ENCODE measurements around the gene APLP2.

DNA sequence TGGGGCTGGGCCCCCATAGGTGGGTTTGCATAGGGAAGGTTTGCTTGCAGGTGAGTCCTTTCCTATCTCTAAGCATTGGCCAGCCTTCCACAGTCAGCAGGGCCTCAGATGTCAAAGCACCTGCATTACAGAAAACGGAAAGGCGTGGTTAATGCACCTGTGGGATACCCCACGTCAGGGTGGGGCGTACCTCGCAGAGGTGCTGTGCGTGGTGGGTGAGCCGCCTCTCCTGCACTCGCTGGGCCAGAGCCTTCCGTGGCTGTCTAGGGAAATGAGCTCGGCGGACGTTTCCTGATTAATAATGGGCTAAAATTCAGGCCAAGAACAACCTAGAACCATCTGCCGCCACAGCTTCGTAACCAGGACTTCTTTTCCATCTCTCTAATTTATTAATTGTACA, 122.2 kb downstream of the APLP2 start:
- TF ChIP-seq, protein P1, sequence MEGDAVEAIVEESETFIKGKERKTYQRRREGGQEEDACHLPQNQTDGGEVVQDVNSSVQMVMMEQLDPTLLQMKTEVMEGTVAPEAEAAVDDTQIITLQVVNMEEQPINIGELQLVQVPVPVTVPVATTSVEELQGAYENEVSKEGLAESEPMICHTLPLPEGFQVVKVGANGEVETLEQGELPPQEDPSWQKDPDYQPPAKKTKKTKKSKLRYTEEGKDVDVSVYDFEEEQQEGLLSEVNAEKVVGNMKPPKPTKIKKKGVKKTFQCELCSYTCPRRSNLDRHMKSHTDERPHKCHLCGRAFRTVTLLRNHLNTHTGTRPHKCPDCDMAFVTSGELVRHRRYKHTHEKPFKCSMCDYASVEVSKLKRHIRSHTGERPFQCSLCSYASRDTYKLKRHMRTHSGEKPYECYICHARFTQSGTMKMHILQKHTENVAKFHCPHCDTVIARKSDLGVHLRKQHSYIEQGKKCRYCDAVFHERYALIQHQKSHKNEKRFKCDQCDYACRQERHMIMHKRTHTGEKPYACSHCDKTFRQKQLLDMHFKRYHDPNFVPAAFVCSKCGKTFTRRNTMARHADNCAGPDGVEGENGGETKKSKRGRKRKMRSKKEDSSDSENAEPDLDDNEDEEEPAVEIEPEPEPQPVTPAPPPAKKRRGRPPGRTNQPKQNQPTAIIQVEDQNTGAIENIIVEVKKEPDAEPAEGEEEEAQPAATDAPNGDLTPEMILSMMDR (IDR thresholded peaks at IDR 0.05; ENCODE audit: poor library complexity): no peak
- TF ChIP-seq EZH2 (IDR thresholded peaks at IDR 0.05; ENCODE audit: borderline replicate concordance) (no peak), EZH2phosphoT487 (IDR thresholded peaks at IDR 0.05; ENCODE audit: low read depth, severe bottlenecking, unreplicated experiment) (no peak)

Measured in hepatocyte (in vitro differentiated cells).